GM12878 (cell line): Measurements from ENCODE around the gene PRF1. TPM values are rescaled to one million over a fixed set of nuclear protein-coding genes. Genes with fewer than 3 reads are reported as not detected.

ENCODE experiments used
- HSF1 ChIP-seq: fragments of 150-350 bp; IDR thresholded peaks from 2 replicates; pipeline ENCODE4 v1.6.1; 2014; ENCODE audit warnings: mild to moderate bottlenecking, low read depth, low read length
- NRF1 ChIP-seq: conservative IDR thresholded peaks from 2 replicates; pipeline ENCODE4 v1.6.1; 2011; ENCODE audit warnings: mild to moderate bottlenecking, low read depth, low read length, improper control_type of control experiment
- RBBP5 ChIP-seq: fragments of 200-600 bp; sonication (generic); conservative IDR thresholded peaks from 2 replicates; pipeline ENCODE4 v1.6.1; 2016
- REST ChIP-seq: IDR thresholded peaks from 2 replicates; pipeline ENCODE4 v1.6.1; 2012; ENCODE audit warnings: mild to moderate bottlenecking, low read depth, low read length
- SPI1 ChIP-seq: IDR thresholded peaks from 2 replicates; pipeline ENCODE4 v1.6.1; 2011; ENCODE audit warnings: low read depth, mild to moderate bottlenecking, low read length, moderate library complexity, borderline replicate concordance; ENCODE audit not compliant: insufficient read depth
- TCF3 ChIP-seq: IDR thresholded peaks from 2 replicates; pipeline ENCODE4 v1.6.1; 2012; ENCODE audit warnings: low read depth, mild to moderate bottlenecking, low read length, borderline replicate concordance; ENCODE audit not compliant: insufficient read depth
- ZNF207 ChIP-seq: fragments of 450-650 bp; IDR thresholded peaks from 2 replicates; pipeline ENCODE4 v1.6.1; 2014; ENCODE audit warnings: antibody characterized with exemption, mild to moderate bottlenecking, borderline replicate concordance
- polyA plus RNA-seq, 11 experiments: library from polyadenylated mRNA; depleted of rRNA in 4 of 11; unstranded in 6 of 11; stranded (reverse) in 5 of 11; fragments of >200 nt; fragmentation: Nextera tagmentation in 4 of 11; fragmentation: Illumina TruSeq in 1 of 11; extraction: Ambion mirVana in 4 of 11; extraction: Trizol in 1 of 11; gene quantifications; 1 replicate in 1 of 11; 2 replicates in 10 of 11; pipeline versions ENCODE4 v1.2.1 to v1.2.3, GENCODE V29; 2011 to 2016; ENCODE audit warnings: inconsistent platforms in 2 of 11, missing spikeins in 2 of 11, low read depth in 1 of 11
- total RNA-seq, 4 experiments: library from RNA; depleted of rRNA in 3 of 4; stranded (reverse); fragments of >200 nt in 3 of 4; fragmentation: Illumina TruSeq in 1 of 4; extraction: Trizol in 1 of 4; gene quantifications; 2 replicates each; pipeline versions ENCODE4 v1.2.1 to v1.2.3, GENCODE V29; 2013 to 2021

PRF1 gene
- total and polyA plus RNA-seq, 10 of the 15 experiments (the other 5 are each of a cell fraction or from before 2014, with no cell fraction given): 0.84 to 15.7 (median 1.3) TPM

- TF ChIP-seq HSF1 (no peak), REST (no peak), RBBP5 (no peak), ZNF207 (no peak), SPI1 (no peak), NRF1 (no peak), TCF3 (no peak)
Measured at GRCh38 chr10:70576803-70577517, 25.6 kb downstream of the PRF1 start (continued).
